Caki2 (cell line): ENCODE measurements around the gene FABP3. TPM values are rescaled to one million over a fixed set of nuclear protein-coding genes. Genes with fewer than 3 reads are reported as not detected.
"Not testable (repeated sequence)": the region's sequence is repeated elsewhere in the genome, so short reads cannot be mapped to it uniquely, and the experiment has no call there.

ENCODE experiments used
- DNase-seq: peaks from one replicate; pipeline ENCODE4 v3.0.0-alpha.2; 2015; ENCODE audit warnings: low read depth
- in situ Hi-C: cut with HindIII; loops from 2 replicates; pipeline ENCODE4 v1.10.0; 2016; ENCODE audit warnings: low sequenced_read_pairs, low pct_unique_long_range_greater_than_20kb, mixed read lengths
- total RNA-seq: library from RNA; depleted of rRNA; stranded (reverse); fragments of >200 nt; shearing (Covaris generic); gene quantifications from 2 replicates; pipeline ENCODE4 v1.2.3, GENCODE V29; 2014; ENCODE audit warnings: low replicate concordance

The FABP3 gene
- total RNA-seq, 1 experiment from 2014 or later = not detected

GRCh38 chr1:31401241-31401640 lies 28.4 kb upstream of the FABP3 start:
- in situ Hi-C loops = no loop called here
- DNase-seq = no peak

- no peak for DNase-seq
- in situ Hi-C loops = no loop called here
Observed at GRCh38 chr1:31400393-31400792, 27.5 kb upstream of the FABP3 start.

GRCh38 chr1:31399976-31400375 lies 27.1 kb upstream of the FABP3 start:
- in situ Hi-C loops = no loop called here
- no peak for DNase-seq

GRCh38 chr1:31398246-31398645 lies 25.4 kb upstream of the FABP3 start:
- in situ Hi-C loops = no loop called here
- no peak for DNase-seq

- no peak for DNase-seq
- in situ Hi-C loops = no loop called here
Observed at GRCh38 chr1:31397360-31398095, 24.7 kb upstream of the FABP3 start.

- in situ Hi-C loops = no loop called here
- DNase-seq = no peak
Observed at GRCh38 chr1:31396633-31397351, 23.9 kb upstream of the FABP3 start.

- in situ Hi-C loops = no loop called here
- DNase-seq = peak; percentile 84
Observed at GRCh38 chr1:31394584-31395193, 21.8 kb upstream of the FABP3 start.

GRCh38 chr1:31393463-31393862 lies 20.6 kb upstream of the FABP3 start:
- no peak for DNase-seq
- in situ Hi-C loops = no loop called here

- in situ Hi-C loops = no loop called here
- DNase-seq = no peak
Observed at GRCh38 chr1:31390071-31390470, 17.2 kb upstream of the FABP3 start.

- DNase-seq = no peak
- in situ Hi-C loops = no loop called here
Observed at GRCh38 chr1:31389616-31390015, 16.7 kb upstream of the FABP3 start.

- in situ Hi-C loops = no loop called here
- no peak for DNase-seq
Observed at GRCh38 chr1:31387612-31388011, 14.7 kb upstream of the FABP3 start.

GRCh38 chr1:31386576-31387243 lies 13.8 kb upstream of the FABP3 start:
- DNase-seq, in situ Hi-C loops: not testable (repeated sequence)

GRCh38 chr1:31383967-31384366 lies 11.1 kb upstream of the FABP3 start:
- DNase-seq = no peak
- in situ Hi-C loops = no loop called here

- no peak for DNase-seq
- in situ Hi-C loops = no loop called here
Observed at GRCh38 chr1:31382379-31382989, 9.6 kb upstream of the FABP3 start.

GRCh38 chr1:31381394-31382294 lies 8.8 kb upstream of the FABP3 start:
- in situ Hi-C loops = no loop called here
- peak; percentile 27 for DNase-seq

- no peak for DNase-seq
- in situ Hi-C loops = no loop called here
Observed at GRCh38 chr1:31380181-31380580, 7.3 kb upstream of the FABP3 start.

- in situ Hi-C loops = no loop called here
- no peak for DNase-seq
Observed at GRCh38 chr1:31378001-31378400, 5.1 kb upstream of the FABP3 start.
